GM21576 (cell line): ENCODE results near the gene ARPC1B.
A peak's percentile ranks its signal among the peaks of the same experiment; 100 is the strongest.
"Not testable (repeated sequence)": the region's sequence is repeated elsewhere in the genome, so short reads cannot be mapped to it uniquely, and the experiment has no call there.

ENCODE experiments used
- ATAC-seq: cut with Tn5 transposase; IDR thresholded peaks from one replicate; pipeline ENCODE4 v1.9.1; 2021; ENCODE audit warnings: mild to moderate bottlenecking, moderate library complexity; ENCODE audit not compliant: unreplicated experiment

The ARPC1B gene

DNA sequence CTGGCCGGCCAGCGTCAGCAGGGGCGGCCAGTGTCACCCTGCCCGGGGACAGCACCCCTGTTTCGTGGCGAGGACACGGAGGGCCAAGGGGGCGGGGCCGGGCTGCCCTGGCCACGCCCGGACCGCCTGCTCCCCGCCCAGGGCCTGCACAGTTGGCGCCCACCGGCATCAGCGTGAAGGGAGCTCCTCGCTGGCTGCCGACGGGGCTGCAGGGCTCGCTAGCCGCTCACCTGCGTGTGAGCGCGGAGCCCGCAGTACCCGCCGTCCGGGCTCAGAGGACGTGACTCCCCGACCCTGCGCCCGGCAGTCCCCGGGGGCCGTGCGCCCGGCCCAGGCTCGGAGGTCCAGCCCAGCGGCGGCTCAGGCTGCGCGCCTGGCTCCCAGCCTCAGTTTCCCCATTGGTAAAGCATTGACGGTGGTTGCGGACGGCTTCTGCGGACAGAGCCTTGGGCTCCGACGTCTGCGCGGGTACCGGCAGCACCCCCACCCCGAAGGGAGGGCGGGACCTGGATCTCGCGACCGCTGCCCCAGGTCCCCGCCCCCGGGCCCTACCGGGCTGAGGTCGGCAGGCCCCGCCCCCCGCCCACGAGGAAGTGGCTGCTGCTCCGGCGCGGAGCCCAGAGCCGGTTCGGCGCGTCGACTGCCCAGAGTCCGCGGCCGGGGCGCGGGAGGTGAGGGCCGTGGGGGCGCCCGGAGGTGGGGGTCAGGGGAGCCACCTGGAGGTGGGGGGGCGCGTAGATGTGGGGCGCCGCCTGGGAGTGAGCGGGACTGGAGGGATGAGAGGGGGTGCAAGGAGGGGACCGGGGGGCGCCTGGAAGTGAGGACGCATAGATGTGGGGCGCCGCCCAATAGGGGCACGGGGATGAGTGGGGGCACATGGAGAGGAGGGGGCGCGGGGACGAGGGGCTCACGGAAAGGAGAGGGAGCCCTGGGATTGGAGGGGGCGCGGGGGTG, at the start of gene ARPC1B:
TSS of gene ARPC1B (plus strand) at position 620 of the 954 bp plus-strand sequence. CDS start 10,985 bp downstream, outside the sequence.
- ATAC-seq = peak; percentile 51

DNA sequence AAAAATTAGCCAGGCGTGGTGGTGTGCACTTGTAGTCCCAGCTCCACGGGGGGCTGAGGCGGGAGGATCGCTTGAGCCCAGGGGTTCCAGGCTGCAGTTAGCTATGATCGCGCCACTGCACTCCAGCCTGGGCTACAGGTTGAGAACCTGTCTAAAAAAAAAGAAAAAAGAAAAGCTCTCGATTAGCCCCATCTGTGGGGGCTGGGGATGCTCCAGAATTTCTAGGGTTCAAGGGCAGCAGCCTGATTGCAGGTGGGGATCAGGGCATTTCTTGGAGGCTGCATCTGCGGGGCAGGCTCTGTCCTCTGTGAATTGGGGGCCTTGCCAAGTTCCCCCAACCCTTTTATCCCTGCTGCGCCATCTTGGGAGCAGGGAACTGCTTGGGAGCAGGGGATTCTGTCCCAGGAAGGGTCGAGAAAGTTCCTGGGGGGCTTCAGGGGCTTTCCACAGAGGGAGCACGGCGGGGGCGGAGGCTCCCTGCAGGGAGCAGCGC, 49.5 kb upstream of the ARPC1B start:
- no peak for ATAC-seq

GRCh38 chr7:99325592-99326407, 48.7 kb upstream of the ARPC1B start, which contains the start of gene ARPC1A:
ARPC1A (plus strand) TSS chr7:99325898; CDS start chr7:99333354, 7,456 bp downstream.
- peak; percentile 82 for ATAC-seq

DNA sequence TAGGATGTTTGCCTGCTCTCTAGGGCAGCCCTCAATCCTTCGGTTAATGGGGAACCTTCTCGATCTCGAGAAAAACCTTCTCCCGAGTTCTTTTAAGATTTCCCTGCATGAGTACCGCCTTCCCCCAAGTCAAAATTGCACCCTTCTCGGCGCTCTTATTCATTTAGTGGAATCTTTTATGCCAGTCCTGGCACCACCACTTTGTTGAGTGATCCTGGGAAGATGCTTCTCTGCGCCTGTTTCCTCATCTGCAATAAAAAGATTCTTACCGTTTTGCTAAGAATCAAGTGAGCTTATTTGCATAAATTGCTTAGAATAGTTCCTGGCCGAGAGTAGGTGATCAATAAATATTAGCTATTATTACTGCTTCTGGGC, 48.1 kb upstream of the ARPC1B start:
- ATAC-seq = no peak

- ATAC-seq = not testable (repeated sequence)
These were observed 44.1 kb upstream of the ARPC1B start for GRCh38 chr7:99330314-99330961.

GRCh38 chr7:99331002-99331401, 43.5 kb upstream of the ARPC1B start:
- no peak for ATAC-seq

DNA sequence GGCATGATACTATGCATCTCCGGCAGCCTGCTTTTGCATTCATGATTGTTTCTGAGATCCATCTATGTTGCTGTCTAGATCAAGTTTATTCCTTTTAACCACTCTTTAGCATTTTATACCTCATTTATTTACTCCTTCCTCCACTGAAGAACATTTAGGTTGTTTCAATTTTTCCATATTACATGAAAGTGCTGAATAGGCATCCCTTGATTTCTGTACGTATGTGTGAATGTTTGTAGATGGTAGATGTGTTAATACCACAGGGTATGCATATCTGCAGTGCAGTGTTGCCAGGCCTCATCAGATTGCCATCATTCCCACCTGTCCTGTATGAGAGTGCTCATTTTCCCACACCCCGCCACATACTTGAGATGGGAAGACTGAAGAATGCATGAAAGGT, 34.9 kb upstream of the ARPC1B start:
- no peak for ATAC-seq

DNA sequence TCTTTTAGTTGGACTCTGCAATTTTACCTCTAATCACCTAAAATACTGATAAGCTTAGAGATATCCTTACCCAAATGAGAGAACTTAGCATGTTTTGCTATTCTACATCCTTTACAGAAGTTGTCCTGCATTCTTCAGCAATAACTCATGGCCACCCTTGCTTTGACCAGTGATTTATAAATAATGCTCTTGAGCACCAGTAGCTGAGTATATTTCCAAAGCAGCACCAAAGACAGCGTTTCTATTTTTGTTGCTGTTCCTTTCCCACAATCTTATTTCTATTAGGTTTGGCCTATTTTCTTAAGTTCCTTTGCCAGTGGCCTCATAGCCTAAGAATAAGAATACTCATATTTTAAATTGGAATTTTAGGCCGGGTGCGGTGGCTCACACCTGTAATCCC, 33.9 kb upstream of the ARPC1B start:
- ATAC-seq = no peak

DNA sequence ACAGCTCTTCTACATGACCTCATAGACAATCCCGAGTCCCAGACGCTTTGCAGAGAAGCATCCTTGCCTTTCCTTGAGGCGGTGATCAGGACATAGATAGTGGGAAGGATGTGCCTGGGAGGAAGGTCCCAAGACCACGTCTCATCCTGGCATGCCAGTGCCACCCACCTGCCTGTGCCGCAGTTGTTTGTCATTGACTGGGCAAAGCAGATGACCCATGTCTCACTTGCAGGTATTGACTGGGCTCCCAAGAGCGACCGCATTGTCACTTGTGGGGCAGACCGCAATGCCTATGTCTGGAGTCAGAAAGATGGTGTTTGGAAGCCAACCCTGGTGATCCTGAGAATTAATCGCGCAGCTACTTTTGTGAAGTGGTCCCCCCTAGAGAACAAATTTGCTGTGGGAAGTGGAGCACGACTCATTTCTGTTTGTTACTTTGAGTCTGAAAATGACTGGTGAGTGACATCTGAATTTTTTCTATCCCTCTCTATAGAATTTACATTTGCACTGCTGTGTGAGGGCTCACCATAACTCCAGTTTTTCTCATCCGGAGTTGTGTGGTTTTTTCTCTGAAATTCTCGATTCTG, 30.4 kb upstream of the ARPC1B start:
- no peak for ATAC-seq

DNA sequence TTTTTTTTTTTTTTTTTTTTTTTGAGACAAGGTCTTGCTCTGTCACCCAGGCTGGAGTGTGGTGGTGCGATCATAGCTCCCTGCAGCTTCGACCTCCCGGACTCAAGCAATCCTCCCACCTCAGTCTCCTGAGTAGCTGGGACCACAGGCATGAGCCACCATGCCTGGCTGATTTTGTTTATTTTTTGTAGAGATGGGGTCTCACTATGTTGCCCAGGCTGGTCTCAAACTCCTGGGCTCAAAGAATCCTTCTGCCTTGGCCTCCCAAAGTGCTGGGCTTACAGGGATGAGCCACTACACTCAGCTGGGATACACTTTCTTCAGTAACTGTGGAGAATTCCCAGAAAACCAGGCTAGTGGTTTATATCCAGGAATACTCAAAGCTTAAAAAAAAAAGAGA, 23.9 kb upstream of the ARPC1B start:
- not testable (repeated sequence) for ATAC-seq

DNA sequence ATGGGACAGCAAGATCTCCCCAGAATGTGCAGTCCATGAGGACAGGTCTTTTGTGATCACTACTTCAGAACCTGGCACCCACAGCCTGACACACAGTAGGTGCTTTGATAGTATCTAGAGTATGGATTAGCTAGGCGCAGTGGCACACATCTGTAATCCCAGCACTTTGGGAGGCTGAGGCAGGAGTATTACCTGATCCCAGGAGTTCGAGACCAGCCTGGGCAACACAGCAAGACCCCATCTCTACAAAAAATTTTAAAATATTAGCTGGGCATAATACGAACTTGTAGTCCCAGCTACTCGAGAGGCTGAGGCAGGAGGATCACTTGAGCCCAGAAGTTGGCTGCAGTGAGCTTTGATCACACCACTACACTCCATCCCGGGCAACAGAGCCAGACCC, 22.3 kb upstream of the ARPC1B start:
- no peak for ATAC-seq

- ATAC-seq = no peak
These were observed 19.4 kb upstream of the ARPC1B start for GRCh38 chr7:99355098-99355497.

DNA sequence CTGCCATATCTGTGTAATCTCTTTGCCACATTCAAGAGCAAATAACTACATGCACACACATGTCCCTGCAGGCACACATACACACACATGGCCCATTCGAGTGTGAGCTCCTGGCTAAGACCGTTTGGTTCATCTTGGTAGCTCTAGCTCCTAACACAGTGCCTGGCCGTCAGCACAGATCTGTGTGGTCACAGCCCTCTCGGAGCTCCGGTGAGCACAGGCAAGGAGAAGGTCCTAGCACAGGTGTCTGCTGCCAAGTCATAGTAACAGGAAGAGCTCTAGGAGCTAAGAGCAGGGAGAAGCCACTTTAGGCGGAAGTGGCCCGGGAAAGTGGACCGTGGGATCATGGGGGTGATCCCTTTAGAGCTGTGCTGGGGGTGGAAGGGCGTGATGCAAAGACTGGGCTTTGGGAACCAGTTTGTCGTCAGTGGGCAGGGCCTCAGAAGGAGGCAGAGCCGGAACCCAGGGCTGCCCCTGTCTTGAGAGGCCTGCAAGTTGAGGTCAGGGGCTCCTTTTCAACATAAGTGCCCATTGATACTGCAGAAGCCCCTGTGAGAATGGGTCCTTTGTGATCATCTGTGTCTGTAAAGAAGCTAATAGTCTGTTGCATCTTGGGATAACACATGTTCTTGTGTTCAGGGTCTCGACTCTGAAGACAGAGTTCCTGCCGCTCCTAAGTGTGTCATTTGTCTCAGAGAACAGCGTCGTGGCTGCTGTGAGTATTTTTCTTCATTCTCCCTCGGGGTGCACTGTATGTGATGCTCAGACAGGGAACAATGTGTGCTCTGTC, 16.6 kb upstream of the ARPC1B start:
- ATAC-seq = no peak

DNA sequence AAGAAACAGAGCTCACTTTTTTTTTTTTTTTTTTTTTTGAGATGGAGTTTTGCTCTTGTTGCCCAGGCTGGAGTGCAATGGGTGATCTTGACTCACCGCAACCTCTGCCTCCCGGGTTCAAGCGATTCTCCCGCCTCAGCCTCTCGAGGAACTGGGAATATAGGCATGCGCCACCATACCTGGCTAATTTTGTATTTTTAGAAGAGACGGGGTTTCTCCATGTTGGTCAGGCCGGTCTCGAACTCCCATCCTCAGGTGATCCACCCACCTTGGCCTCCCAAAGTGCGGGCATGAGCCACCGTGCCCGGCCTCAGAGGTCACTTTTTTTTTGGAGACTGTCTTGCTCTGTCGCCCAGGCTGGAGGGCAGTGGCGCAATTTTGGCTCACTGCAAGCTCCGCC, 16.0 kb upstream of the ARPC1B start:
- ATAC-seq = not testable (repeated sequence)

- ATAC-seq = no peak
These were observed 14.9 kb upstream of the ARPC1B start for GRCh38 chr7:99359465-99360154.

GRCh38 chr7:99362801-99363200, 11.7 kb upstream of the ARPC1B start:
- no peak for ATAC-seq

DNA sequence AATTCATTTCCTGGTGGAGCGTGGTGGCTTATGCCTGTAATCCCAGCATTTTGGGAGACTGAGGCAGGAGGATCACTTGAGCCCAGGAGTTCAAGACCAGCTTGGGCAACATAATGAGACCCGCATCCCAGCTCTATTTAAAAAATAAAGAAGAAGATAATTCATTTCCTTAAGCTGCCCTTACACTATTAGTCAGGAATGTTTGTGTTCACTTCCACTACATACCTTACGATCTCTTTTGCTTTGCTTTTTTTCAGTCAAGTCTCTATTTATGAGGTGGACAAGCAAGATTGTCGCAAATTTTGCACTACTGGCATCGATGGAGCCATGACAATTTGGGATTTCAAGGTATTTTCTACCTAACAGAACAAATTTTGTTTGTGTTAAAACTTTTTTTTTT, 11.2 kb upstream of the ARPC1B start:
- ATAC-seq = no peak

DNA sequence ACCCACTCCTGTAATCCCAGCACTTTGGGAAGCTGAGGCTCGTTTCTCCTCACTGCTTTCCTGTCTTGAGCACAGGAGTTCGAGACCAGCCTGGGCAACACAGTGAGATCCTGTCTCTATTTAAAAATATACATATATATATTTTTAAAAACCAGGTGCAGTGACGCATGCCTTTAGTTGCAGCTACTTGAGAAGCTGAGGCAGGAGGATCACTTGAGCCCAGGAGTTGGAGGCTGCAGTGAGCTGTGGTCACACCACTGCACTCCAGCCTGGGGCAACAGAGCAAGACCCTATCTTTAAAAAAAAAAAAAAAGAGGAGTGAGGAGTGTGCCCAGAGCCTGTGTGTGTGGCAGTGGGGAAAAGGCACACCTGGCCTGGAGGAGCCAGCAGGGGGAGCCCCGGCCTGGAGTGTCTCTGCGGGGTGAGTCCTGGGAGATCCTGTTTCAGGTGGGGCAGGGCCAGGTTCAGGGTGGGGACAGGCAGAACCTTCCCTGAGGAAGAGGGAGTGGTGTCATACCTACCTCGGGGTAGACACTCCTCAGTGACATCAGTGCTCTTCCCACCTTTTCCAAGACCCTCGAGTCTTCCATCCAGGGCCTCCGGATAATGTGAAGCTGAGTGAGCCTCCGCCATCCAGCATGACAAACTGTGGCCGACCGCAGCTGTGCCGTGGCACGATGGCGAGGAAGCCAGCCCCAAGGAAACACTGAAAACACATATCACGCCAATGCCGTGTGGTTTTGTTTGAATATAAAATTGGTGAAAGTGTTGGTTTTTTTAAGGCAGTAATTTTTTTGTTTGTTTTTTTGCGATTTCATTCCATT, 9.0 kb upstream of the ARPC1B start:
- ATAC-seq = no peak
